Keratinocyte (primary cell): ENCODE measurements around the gene FBXL17.

Source experiments
- EZH2 ChIP-seq: IDR thresholded peaks from one replicate; pipeline ENCODE4 v1.6.1; 2012; ENCODE audit warnings: inconsistent platforms, mild to moderate bottlenecking, low read length, moderate library complexity
- TF ChIP-seq, protein P1 (sequence below), 3 experiments: IDR thresholded peaks in 1 of 3; conservative IDR thresholded peaks in 1 of 3; optimal IDR thresholded peaks in 1 of 3; 2 replicates in 2 of 3; 3 replicates in 1 of 3; pipeline versions ENCODE3 to v1.5.1; 2011; ENCODE audit warnings: low read length in 3 of 3, mild to moderate bottlenecking in 3 of 3, moderate library complexity in 2 of 3, control low read depth in 1 of 3, inconsistent platforms in 1 of 3; ENCODE audit not compliant: insufficient read depth in 2 of 3; ENCODE audit errors: extremely low read depth in 1 of 3

DNA sequence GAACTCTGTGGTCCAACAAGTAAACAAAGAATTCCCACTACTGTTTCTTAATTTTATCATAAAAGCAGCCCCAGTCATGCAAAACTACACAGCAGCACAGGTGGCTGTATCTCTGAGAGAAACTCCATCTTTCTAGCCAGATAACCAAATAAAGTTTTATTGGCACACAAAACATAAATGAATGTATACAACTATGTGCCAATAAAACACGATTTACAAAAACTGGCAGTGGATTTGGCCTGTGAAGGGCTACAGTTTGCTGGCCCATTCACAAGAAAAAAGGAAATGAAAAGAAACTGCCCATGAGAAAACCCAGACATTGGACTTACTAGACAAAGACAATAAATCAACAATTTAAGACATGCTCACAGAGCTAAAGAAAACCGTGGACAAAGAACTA lies 10.6 kb downstream of the FBXL17 start:
- TF ChIP-seq, protein P1, sequence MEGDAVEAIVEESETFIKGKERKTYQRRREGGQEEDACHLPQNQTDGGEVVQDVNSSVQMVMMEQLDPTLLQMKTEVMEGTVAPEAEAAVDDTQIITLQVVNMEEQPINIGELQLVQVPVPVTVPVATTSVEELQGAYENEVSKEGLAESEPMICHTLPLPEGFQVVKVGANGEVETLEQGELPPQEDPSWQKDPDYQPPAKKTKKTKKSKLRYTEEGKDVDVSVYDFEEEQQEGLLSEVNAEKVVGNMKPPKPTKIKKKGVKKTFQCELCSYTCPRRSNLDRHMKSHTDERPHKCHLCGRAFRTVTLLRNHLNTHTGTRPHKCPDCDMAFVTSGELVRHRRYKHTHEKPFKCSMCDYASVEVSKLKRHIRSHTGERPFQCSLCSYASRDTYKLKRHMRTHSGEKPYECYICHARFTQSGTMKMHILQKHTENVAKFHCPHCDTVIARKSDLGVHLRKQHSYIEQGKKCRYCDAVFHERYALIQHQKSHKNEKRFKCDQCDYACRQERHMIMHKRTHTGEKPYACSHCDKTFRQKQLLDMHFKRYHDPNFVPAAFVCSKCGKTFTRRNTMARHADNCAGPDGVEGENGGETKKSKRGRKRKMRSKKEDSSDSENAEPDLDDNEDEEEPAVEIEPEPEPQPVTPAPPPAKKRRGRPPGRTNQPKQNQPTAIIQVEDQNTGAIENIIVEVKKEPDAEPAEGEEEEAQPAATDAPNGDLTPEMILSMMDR (optimal IDR thresholded peaks at IDR 0.05 in 1 of 3, IDR thresholded peaks at IDR 0.05 in 1 of 3, conservative IDR thresholded peaks at IDR 0.05 in 1 of 3; ENCODE audit: extremely low read depth in 1 of 3, insufficient read depth in 2 of 3, low read length in 3 of 3) = no peak
- TF ChIP-seq EZH2 = no peak
